GM21528 (cell line): ENCODE data around the gene GOSR2.
"Not testable (repeated sequence)": the region's sequence is repeated elsewhere in the genome, so short reads cannot be mapped to it uniquely, and the experiment has no call there.

Experiments used
- ATAC-seq: cut with Tn5 transposase; IDR thresholded peaks from one replicate; pipeline ENCODE4 v1.9.1; 2021; ENCODE audit warnings: mild to moderate bottlenecking, moderate library complexity; ENCODE audit not compliant: unreplicated experiment, low FRiP score

GOSR2 gene

DNA sequence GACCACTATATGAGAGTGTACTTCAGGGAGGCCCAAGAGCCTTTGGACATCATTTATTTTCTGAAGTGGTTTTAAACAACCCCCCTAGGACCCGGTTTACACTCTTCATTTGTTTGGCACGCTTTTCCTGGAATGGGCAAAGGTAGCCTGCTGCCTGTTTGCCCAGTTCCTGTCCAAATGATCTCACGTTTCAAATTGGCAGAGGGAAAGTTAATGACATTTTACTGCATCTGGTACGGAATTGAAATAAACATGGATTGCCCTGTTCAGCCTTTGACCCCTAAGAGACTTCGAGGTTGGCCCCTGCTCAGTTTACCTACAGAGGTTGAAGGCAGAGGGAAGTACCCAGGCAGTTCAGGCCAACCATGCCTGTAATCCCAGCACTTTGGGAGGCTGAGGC, 61.9 kb downstream of the GOSR2 start:
- no peak for ATAC-seq

DNA sequence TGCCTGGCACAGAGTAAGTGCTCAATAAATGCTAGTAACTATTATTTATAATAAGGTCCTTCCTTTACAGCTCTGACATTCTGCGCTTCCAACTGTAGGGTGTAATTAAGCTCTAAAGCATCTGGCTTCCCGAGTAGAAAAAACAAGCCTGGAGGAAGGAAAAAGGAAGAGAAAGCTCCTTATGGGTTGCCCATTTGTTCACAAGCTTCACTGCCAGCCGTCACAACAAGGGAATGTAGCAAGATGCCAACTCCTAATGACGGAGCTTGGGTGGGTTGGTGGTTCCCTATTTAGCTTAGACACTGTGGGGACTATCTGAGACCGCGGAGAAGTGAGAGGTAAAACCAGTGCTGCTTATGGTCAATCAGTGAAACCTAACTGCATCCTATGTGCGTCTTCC, 63.4 kb downstream of the GOSR2 start:
- no peak for ATAC-seq

DNA sequence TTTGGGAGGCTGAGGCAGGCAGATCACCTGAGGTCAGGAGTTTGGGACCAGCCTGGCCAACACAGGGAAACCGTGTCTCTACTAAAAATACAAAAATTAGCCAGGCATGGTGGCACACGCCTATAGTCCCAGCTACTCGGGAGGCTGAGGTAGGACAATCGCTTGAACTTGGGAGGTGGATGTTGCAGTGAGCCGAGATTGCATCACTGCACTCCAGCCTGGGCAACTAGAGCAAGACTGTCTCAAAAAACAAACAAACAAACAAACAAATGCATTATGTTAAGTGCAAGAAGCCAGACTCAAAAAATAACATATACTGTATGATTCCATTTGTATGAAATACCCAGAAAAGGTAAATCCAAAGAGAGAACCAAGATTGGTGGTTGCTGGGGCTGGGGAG, 65.0 kb downstream of the GOSR2 start:
- ATAC-seq, result not testable (repeated sequence)

DNA sequence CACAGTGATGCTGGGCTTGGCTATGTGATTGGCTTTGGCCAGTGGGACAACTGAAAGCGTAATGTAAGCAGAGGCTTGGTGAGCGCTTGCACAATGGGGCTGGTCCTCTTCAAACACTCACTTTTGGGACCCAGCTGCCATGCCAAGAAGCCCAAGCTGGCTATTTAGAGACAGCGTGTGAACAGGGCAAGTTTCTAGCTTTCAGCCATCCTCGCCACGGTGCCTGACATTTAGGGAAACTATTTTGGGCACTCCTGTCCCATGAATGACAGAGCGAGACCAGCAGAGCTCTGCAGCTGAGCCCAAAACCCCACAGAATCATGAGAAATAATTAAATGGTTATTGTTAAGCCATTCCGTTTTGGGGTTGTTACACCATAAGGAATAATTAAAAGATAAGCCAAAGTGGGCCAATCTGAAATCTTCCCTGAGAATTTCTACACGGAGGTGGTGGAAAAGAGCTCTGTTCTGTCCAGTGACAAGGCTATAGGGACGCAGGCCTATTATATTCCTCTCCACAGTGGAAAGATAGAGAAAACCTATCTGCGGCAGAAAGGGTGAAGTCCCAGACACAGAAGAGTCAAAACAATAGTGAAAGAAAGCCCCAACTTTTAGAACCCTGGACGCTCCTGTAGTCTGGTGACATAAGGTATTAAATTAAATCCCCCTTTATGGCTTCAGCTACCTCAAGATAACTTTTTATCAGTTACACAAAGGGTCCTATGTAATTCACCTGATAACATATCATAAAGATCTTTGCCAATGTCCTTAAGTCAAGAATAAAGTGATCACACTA, 66.9 kb downstream of the GOSR2 start:
- ATAC-seq, result no peak

DNA sequence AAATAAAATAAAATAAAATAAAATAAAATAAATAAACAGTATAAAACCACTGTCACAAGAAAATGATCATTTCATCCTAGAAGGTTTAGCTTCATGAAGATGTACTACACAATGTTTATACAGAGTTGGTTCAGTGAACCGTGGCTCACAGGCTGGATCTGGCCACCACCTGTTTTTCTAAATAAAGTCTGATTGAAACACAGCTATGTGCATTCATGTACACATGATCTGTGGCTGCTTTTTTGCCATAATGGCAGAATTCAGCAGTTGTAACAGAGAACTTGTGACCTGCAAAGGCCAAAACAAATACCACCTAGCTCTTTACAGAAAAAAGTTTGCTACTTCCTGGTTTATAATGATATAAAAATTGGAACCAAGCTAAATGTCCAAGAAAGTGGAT, 68.7 kb downstream of the GOSR2 start:
- no peak for ATAC-seq
